DMS153 treated with DMSO at 0.1 percent for 48 hours (cell line): Measurements from ENCODE around the gene RHOD.

ENCODE experiments used
- DNase-seq: peaks from one replicate; lab custom pipeline; 2025; ENCODE audit not compliant: unreplicated experiment; lab: John Stamatoyannopoulos, UW

The RHOD gene

GRCh38 chr11:67059671-67060070, 3.0 kb downstream of the RHOD start:
- DNase-seq = no peak

GRCh38 chr11:67060111-67060522, 3.5 kb downstream of the RHOD start:
- no peak for DNase-seq

- no peak for DNase-seq
Measured at GRCh38 chr11:67062526-67063373, 6.1 kb downstream of the RHOD start.

- no peak for DNase-seq
Measured at GRCh38 chr11:67066333-67066709, 9.7 kb downstream of the RHOD start.

GRCh38 chr11:67071420-67072284, 15.0 kb downstream of the RHOD start:
- no peak for DNase-seq

GRCh38 chr11:67072295-67072694, 15.6 kb downstream of the RHOD start:
- no peak for DNase-seq

GRCh38 chr11:67073908-67074307, 17.3 kb downstream of the RHOD start:
- DNase-seq = no peak

GRCh38 chr11:67076202-67076601, 19.6 kb downstream of the RHOD start:
- no peak for DNase-seq

- no peak for DNase-seq
Measured at GRCh38 chr11:67079065-67079705, 22.5 kb downstream of the RHOD start.

- no peak for DNase-seq
Measured at GRCh38 chr11:67082071-67082791, 25.6 kb downstream of the RHOD start.

GRCh38 chr11:67083786-67084366, 27.2 kb downstream of the RHOD start:
- DNase-seq = no peak

GRCh38 chr11:67085617-67086016, 29.0 kb downstream of the RHOD start:
- no peak for DNase-seq

GRCh38 chr11:67090717-67091116, 34.1 kb downstream of the RHOD start:
- no peak for DNase-seq

GRCh38 chr11:67095214-67095507, 38.5 kb downstream of the RHOD start:
- no peak for DNase-seq

GRCh38 chr11:67098799-67099429, 42.3 kb downstream of the RHOD start:
- no peak for DNase-seq

GRCh38 chr11:67099831-67100324, 43.2 kb downstream of the RHOD start:
- no peak for DNase-seq

- DNase-seq = no peak
Measured at GRCh38 chr11:67102664-67103063, 46.0 kb downstream of the RHOD start.

GRCh38 chr11:67105964-67106363, 49.3 kb downstream of the RHOD start:
- no peak for DNase-seq

- DNase-seq = no peak
Measured at GRCh38 chr11:67111261-67111660, 54.6 kb downstream of the RHOD start.

GRCh38 chr11:67113231-67113721, 56.6 kb downstream of the RHOD start:
- DNase-seq = no peak
